GM21390 (cell line): ENCODE measurements around the gene GARIN1A.
"Not testable (repeated sequence)": the region's sequence is repeated elsewhere in the genome, so short reads cannot be mapped to it uniquely, and the experiment has no call there.

Experiments used
- ATAC-seq: cut with Tn5 transposase; IDR thresholded peaks from one replicate; pipeline ENCODE4 v1.9.1; 2021; ENCODE audit not compliant: unreplicated experiment

GARIN1A gene

GRCh38 chr7:128671992-128672391 is at the start of gene GARIN1A:
TSS of gene GARIN1A (plus strand) at chr7:128672292. CDS start at chr7:128672398, 106 bp downstream.
- ATAC-seq = no peak

GRCh38 chr7:128627124-128627523 is 45.0 kb upstream of the GARIN1A start:
- not testable (repeated sequence) for ATAC-seq

- not testable (repeated sequence) for ATAC-seq
These were observed 38.2 kb upstream of the GARIN1A start for GRCh38 chr7:128633915-128634314.

- not testable (repeated sequence) for ATAC-seq
These were observed 26.9 kb upstream of the GARIN1A start for GRCh38 chr7:128645206-128645605.

GRCh38 chr7:128645844-128646243 is 26.2 kb upstream of the GARIN1A start:
- ATAC-seq = not testable (repeated sequence)

- not testable (repeated sequence) for ATAC-seq
These were observed 25.2 kb upstream of the GARIN1A start for GRCh38 chr7:128646877-128647276.

- not testable (repeated sequence) for ATAC-seq
These were observed 21.0 kb upstream of the GARIN1A start for GRCh38 chr7:128651096-128651495.

- ATAC-seq = not testable (repeated sequence)
These were observed 19.5 kb upstream of the GARIN1A start for GRCh38 chr7:128652606-128653005.

- ATAC-seq = not testable (repeated sequence)
These were observed 18.9 kb upstream of the GARIN1A start for GRCh38 chr7:128653197-128653596.

GRCh38 chr7:128654080-128654479 is 18.0 kb upstream of the GARIN1A start:
- not testable (repeated sequence) for ATAC-seq

- not testable (repeated sequence) for ATAC-seq
These were observed 17.6 kb upstream of the GARIN1A start for GRCh38 chr7:128654501-128654900.

GRCh38 chr7:128658428-128658827 is 13.7 kb upstream of the GARIN1A start:
- not testable (repeated sequence) for ATAC-seq

- ATAC-seq = no peak
These were observed 11.5 kb upstream of the GARIN1A start for GRCh38 chr7:128660596-128660995.

- ATAC-seq = no peak
These were observed 10.6 kb upstream of the GARIN1A start for GRCh38 chr7:128661446-128661845.

- ATAC-seq = no peak
These were observed 10.0 kb upstream of the GARIN1A start for GRCh38 chr7:128662091-128662490.

- ATAC-seq = not testable (repeated sequence)
These were observed 8.9 kb upstream of the GARIN1A start for GRCh38 chr7:128663223-128663622.

- no peak for ATAC-seq
These were observed 7.0 kb upstream of the GARIN1A start for GRCh38 chr7:128665057-128665456.

GRCh38 chr7:128666200-128666599 is 5.9 kb upstream of the GARIN1A start:
- ATAC-seq = no peak

- ATAC-seq = no peak
These were observed 930 bp downstream of the GARIN1A start for GRCh38 chr7:128672927-128673517.

GRCh38 chr7:128673571-128673970 is 1.5 kb downstream of the GARIN1A start:
- no peak for ATAC-seq

GRCh38 chr7:128676665-128677064 is 4.6 kb downstream of the GARIN1A start:
- ATAC-seq = no peak

- no peak for ATAC-seq
These were observed 7.8 kb downstream of the GARIN1A start for GRCh38 chr7:128679920-128680319.
